HepG2 (cell line): Measurements from ENCODE around the gene DAG1. TPM values are rescaled to one million over a fixed set of nuclear protein-coding genes. Genes with fewer than 3 reads are reported as not detected.
A peak's percentile ranks its signal among the peaks of the same experiment; 100 is the strongest.

ENCODE experiments used
- ASH2L ChIP-seq: fragments of 300-600, 200-600 bp; sonication (generic); IDR thresholded peaks from 2 replicates; pipeline ENCODE4 v1.7.0; 2017; ENCODE audit warnings: low read depth, mild to moderate bottlenecking, moderate library complexity, mixed read lengths, low read length; ENCODE audit not compliant: insufficient read length
- MEIS1 ChIP-seq: sonication (generic); formaldehyde crosslinking; IDR thresholded peaks from 2 replicates; pipeline ENCODE4 v1.9.0; 2021; ENCODE audit warnings: mild to moderate bottlenecking, missing genetic modification reagents, moderate library complexity, borderline replicate concordance
- PATZ1 ChIP-seq: sonication (generic); formaldehyde crosslinking; IDR thresholded peaks from 2 replicates; pipeline ENCODE4 v1.4.0; 2020; ENCODE audit warnings: missing genetic modification reagents
- ZBTB7B ChIP-seq: sonication (generic); formaldehyde crosslinking; IDR thresholded peaks from 2 replicates; pipeline ENCODE4 v1.4.0; 2020; ENCODE audit warnings: missing genetic modification reagents
- ZNF580 ChIP-seq: IDR thresholded peaks from 2 replicates; pipeline ENCODE4 v1.6.1; 2016; ENCODE audit warnings: low read depth, borderline replicate concordance
- ZNF879 ChIP-seq: sonication (generic); formaldehyde crosslinking; IDR thresholded peaks from 2 replicates; pipeline ENCODE4 v1.8.1; 2023; ENCODE audit warnings: missing genetic modification reagents
- ZSCAN29 ChIP-seq: sonication (generic); formaldehyde crosslinking; conservative IDR thresholded peaks from 2 replicates; pipeline ENCODE4 v1.4.0; 2020; ENCODE audit warnings: mild to moderate bottlenecking, missing genetic modification reagents
- ZXDC ChIP-seq: sonication (generic); formaldehyde crosslinking; IDR thresholded peaks from 2 replicates; pipeline ENCODE4 v1.5.0; 2020; ENCODE audit warnings: mild to moderate bottlenecking, missing genetic modification reagents
- polyA plus RNA-seq, 8 experiments: library from polyadenylated mRNA; depleted of rRNA in 3 of 8; stranded (reverse) in 7 of 8; unstranded in 1 of 8; fragments of >200 nt; fragmentation: Illumina TruSeq in 4 of 8; extraction: Trizol in 4 of 8; gene quantifications; 2 replicates each; pipeline versions ENCODE4 v1.2.1 to v1.2.3, GENCODE V29; 2011 to 2016; ENCODE audit warnings: low read depth in 4 of 8, missing spikeins in 1 of 8, mixed read lengths in 1 of 8; ENCODE audit not compliant: insufficient read depth in 1 of 8
- total RNA-seq, 5 experiments: library from RNA; depleted of rRNA; stranded (reverse); fragments of >200 nt; fragmentation: Illumina TruSeq; extraction: Trizol; gene quantifications; 2 replicates each; pipeline ENCODE4 v1.2.3, GENCODE V29; 2016; ENCODE audit warnings: low read depth in 1 of 5

The DAG1 gene
- total and polyA plus RNA-seq, 2 of the 13 experiments (the other 11 are each of a cell fraction or from before 2014, with no cell fraction given): 47.3 to 50.4 TPM

GRCh38 chr3:49469037-49469935 is 781 bp upstream of the DAG1 start (continued):
- TF ChIP-seq ZXDC (CRISPR knock-in tag) (peak; percentile 3; the same call in 1 of the 2 replicates), ZNF879 (CRISPR knock-in tag) (no peak), PATZ1 (peak; percentile 45; the same call in 1 of the 2 replicates), ZNF580 (CRISPR knock-in tag) (0 out of 2 replicates have a peak, but pooled peaks have one; percentile 47), ZSCAN29 (CRISPR knock-in tag) (0 out of 2 replicates have a peak, but pooled peaks have one; percentile 32), ZBTB7B (CRISPR knock-in tag) (0 out of 2 replicates have a peak, but pooled peaks have one; percentile 18), MEIS1 (CRISPR knock-in tag) (peak; percentile 37; the same call in 1 of the 2 replicates), ASH2L (peak; percentile 31)
